B cell (primary cell): Measurements from ENCODE around the gene TRMT2A. TPM values are rescaled to one million over a fixed set of nuclear protein-coding genes. Genes with fewer than 3 reads are reported as not detected.

Experiments used
- ATAC-seq: fragments of 200-7000 bp; cut with Tn5 transposase; one replicate; pipeline ENCODE4 v1.10.0; 2021; ENCODE audit warnings: low read depth, mild to moderate bottlenecking, moderate number of reproducible peaks, moderate library complexity
- CTCF ChIA-PET: fragments of 350-600 bp; sonication (Branson Sonifier 250); formaldehyde crosslinking; loops from one replicate; lab custom pipeline; 2021; ENCODE audit warnings: antibody characterized with exemption, inconsistent platforms; lab: Charles Lee
- POLR2A ChIA-PET: fragments of 350-600 bp; sonication (Branson Sonifier 250); formaldehyde crosslinking; loops from one replicate; lab custom pipeline; 2021; ENCODE audit warnings: antibody characterized with exemption; lab: Charles Lee
- DNase-seq: peaks from one replicate; pipeline ENCODE4 v3.0.0; 2013
- H2AFZ ChIP-seq: 2 replicates; pipeline ENCODE4 v1.6.1; 2012; ENCODE audit warnings: mild to moderate bottlenecking, low read depth, low read length; ENCODE audit not compliant: insufficient read depth, poor library complexity, severe bottlenecking
- H3K27ac ChIP-seq, 2 donors: 1 replicate in 1 of 2; 2 replicates in 1 of 2; pipeline ENCODE4 v1.5.1; 2012 to 2013; ENCODE audit warnings: low read length in 2 of 2, mild to moderate bottlenecking in 2 of 2, moderate library complexity in 1 of 2
- H3K27me3 ChIP-seq, 4 experiments: fragments of 200-600 bp in 1 of 4; sonication (generic) in 1 of 4; replicated peaks in 1 of 4; 1 replicate in 2 of 4; 2 replicates in 2 of 4; pipeline versions ENCODE4 v1.6.1 to v1.7.0; 2013 to 2016; ENCODE audit warnings: low read length in 3 of 4, mild to moderate bottlenecking in 2 of 4, mixed read lengths in 1 of 4, moderate library complexity in 1 of 4; ENCODE audit not compliant: insufficient read depth in 4 of 4, control insufficient read depth in 3 of 4; ENCODE audit errors: control extremely low read depth in 1 of 4
- H3K36me3 ChIP-seq, 2 experiments: replicated peaks in 1 of 2; 1 replicate in 1 of 2; 2 replicates in 1 of 2; pipeline versions ENCODE4 v1.6.1 to v1.7.1; 2013; ENCODE audit warnings: low read length in 1 of 2; ENCODE audit not compliant: insufficient read depth in 2 of 2, control insufficient read depth in 1 of 2; ENCODE audit errors: control extremely low read depth in 1 of 2, extremely low read depth in 1 of 2
- H3K4me1 ChIP-seq, 2 donors: fragments of 200-600 bp in 1 of 2; sonication (generic) in 1 of 2; 1 replicate in 1 of 2; 2 replicates in 1 of 2; pipeline versions ENCODE4 v1.5.1 to v1.6.1; 2013 to 2017; ENCODE audit warnings: low read length in 2 of 2; ENCODE audit not compliant: control insufficient read depth in 2 of 2, insufficient read depth in 2 of 2
- H3K4me2 ChIP-seq: replicated peaks from 2 replicates; pipeline ENCODE3; 2012; ENCODE audit warnings: mild to moderate bottlenecking, low read depth, low read length; ENCODE audit not compliant: poor library complexity, severe bottlenecking
- H3K4me3 ChIP-seq, 5 experiments: fragments of 200-600 bp in 1 of 5; sonication (generic) in 1 of 5; 1 replicate in 3 of 5; 2 replicates in 2 of 5; pipeline versions ENCODE4 v1.5.1 to v1.7.0; 2011 to 2016; ENCODE audit warnings: low read length in 4 of 5, mild to moderate bottlenecking in 4 of 5, low read depth in 2 of 5, control low read depth in 1 of 5, moderate library complexity in 1 of 5; ENCODE audit not compliant: insufficient read depth in 1 of 5; ENCODE audit errors: control extremely low read depth in 1 of 5, extremely low read depth in 1 of 5
- H3K79me2 ChIP-seq: fragments of 200-600 bp; sonication (generic); one replicate; pipeline ENCODE4 v1.6.0; 2016; ENCODE audit warnings: low read length; ENCODE audit not compliant: control insufficient read depth, insufficient read depth
- H3K9ac ChIP-seq: fragments of 200-600 bp; sonication (generic); 2 replicates; pipeline ENCODE4 v1.6.1; 2017; ENCODE audit warnings: mild to moderate bottlenecking, low read length, moderate library complexity
- H3K9me3 ChIP-seq, 3 donors: one replicate each; pipeline versions ENCODE4 v1.6.1 to v1.7.1; 2013; ENCODE audit warnings: low read length in 2 of 3; ENCODE audit not compliant: control insufficient read depth in 2 of 3, insufficient read depth in 1 of 3; ENCODE audit errors: control extremely low read depth in 1 of 3
- H4K20me1 ChIP-seq: 2 replicates; pipeline ENCODE4 v1.6.0; 2012; ENCODE audit warnings: mild to moderate bottlenecking, low read length; ENCODE audit not compliant: insufficient read depth, control insufficient read depth, poor library complexity, severe bottlenecking
- H3K27ac Mint-ChIP-seq: one replicate; pipeline ENCODE4 v1.8.0; 2021; ENCODE audit warnings: mixed read lengths
- H3K27me3 Mint-ChIP-seq: one replicate; pipeline ENCODE4 v1.8.0; 2021; ENCODE audit warnings: mixed read lengths
- H3K4me1 Mint-ChIP-seq: one replicate; pipeline ENCODE4 v1.8.0; 2021; ENCODE audit warnings: mixed read lengths
- H3K4me3 Mint-ChIP-seq: one replicate; pipeline ENCODE4 v1.8.0; 2021; ENCODE audit warnings: mixed read lengths
- H3K9me3 Mint-ChIP-seq: one replicate; pipeline ENCODE4 v1.8.0; 2022; ENCODE audit warnings: mixed read lengths; ENCODE audit not compliant: insufficient read depth
- EZH2 ChIP-seq: IDR thresholded peaks from 2 replicates; pipeline ENCODE4 v1.6.1; 2012; ENCODE audit warnings: borderline replicate concordance, low read depth, mild to moderate bottlenecking, moderate library complexity, low read length; ENCODE audit not compliant: insufficient read depth, poor library complexity, severe bottlenecking
- WGBS: methylation state at CpG from one replicate; pipeline ENCODE4 v1.1.5; 2013; ENCODE audit warnings: missing lambda C conversion rate; ENCODE audit not compliant: insufficient coverage; 5-methylcytosine and 5-hydroxymethylcytosine counted together
- intact Hi-C: fragments of 100-400 bp; cut with micrococcal nuclease; formaldehyde crosslinking; loops from one replicate; pipeline ENCODE4 v1.10.0; 2022
- polyA plus RNA-seq: library from polyadenylated mRNA; depleted of rRNA; stranded (reverse); fragments of >200 nt; gene quantifications from 2 replicates; pipeline ENCODE4 v1.2.3, GENCODE V29; 2012
- total RNA-seq, 2 donors: library from RNA; stranded (reverse); fragments of 120-200 nt in 1 of 2; gene quantifications; 1 replicate in 1 of 2; 2 replicates in 1 of 2; pipeline versions ENCODE4 v1.2.3 to v1.2.4, GENCODE V29; 2013 to 2022
- TF ChIP-seq, protein P1 (sequence below): fragments of 200-600 bp; IDR thresholded peaks from one replicate; pipeline ENCODE4 v1.8.0; 2022; ENCODE audit warnings: antibody characterized with exemption, mild to moderate bottlenecking

TRMT2A gene
- total and polyA plus RNA-seq, 2 donors (not counting 1 experiment from before 2014, with no cell fraction given) = 95.7 to 144 TPM

DNA sequence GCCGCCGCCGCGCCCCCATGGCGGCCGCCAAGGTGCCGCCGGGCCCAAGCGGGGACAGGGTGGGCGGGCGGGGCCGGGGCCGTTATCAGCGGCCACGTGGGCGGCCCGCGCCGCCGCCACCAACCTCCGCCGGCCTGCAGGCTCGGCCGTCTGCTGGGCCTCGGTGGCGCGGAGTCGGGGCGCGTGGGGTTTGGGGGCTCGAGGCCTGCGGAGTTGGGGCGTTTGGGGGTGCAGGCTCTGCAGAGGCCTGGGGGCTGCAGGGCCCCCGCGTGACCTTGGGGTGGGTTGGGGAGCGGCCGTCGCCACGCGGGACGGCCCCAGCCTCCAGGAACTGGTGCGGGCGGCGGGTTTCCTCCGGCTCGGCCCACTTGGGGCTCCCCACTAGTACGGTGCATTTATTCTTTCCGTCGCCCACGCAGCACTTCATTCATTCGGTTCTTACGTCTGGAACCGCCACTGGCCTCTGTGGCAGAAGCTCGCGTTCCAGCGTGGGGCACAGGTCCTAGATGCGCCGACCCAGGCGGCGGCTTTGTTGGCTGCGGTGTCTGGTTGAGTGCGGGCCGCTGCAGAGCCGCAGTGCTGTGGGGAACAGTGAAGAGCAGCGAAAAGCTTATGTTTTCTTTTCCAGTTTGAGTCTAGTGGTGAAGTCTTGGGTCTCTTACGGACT is 740 bp upstream of the TRMT2A start:
- Histone ChIP-seq H3K4me2 (peak overlapping the region; percentile 95), H2AFZ (peak overlapping the region; percentile 84), H4K20me1 (peaks cover 58% of the 10 kb centered on the region), H3K9me3 (no peaks in the 10 kb centered on the region), H3K9ac (peak overlapping the region; percentile 93), H3K27me3 (no peaks in the 10 kb centered on the region), H3K36me3 (peaks cover 0 to 37% of the 10 kb centered on the region in 2 experiments), H3K4me1 (peaks cover 19 to 37% of the 10 kb centered on the region in 2 donors), H3K27ac (peak overlapping the region; percentile 6 to 72), H3K4me3 (peak overlapping the region; percentile 42 to 81 (median 79)), H3K79me2 (peaks cover 69% of the 10 kb centered on the region)
- ChIA-PET CTCF (interaction anchor here (0.9 kb wide), 1 partner anchor 12 kb away, joined by 5 read pairs; no protein-coding TSS in a partner anchor), POLR2A (interaction anchor here (1.2 to 1.6 kb wide), 4 partner anchors 10 to 97 kb away, joined by 3 to 5 read pairs (median 3); partner anchors contain the start of gene TANGO2)
- peak overlapping the region; percentile 93 for H3K4me3 Mint-ChIP-seq
- intact Hi-C loops = loop anchor here (1.0 to 10.0 kb wide), 8 partner anchors 14 to 995 kb away; partner anchors contain the start of genes DGCR2, DGCR8, PI4KA and SNAP29
- no peak for TF ChIP-seq EZH2
- TF ChIP-seq, protein P1, sequence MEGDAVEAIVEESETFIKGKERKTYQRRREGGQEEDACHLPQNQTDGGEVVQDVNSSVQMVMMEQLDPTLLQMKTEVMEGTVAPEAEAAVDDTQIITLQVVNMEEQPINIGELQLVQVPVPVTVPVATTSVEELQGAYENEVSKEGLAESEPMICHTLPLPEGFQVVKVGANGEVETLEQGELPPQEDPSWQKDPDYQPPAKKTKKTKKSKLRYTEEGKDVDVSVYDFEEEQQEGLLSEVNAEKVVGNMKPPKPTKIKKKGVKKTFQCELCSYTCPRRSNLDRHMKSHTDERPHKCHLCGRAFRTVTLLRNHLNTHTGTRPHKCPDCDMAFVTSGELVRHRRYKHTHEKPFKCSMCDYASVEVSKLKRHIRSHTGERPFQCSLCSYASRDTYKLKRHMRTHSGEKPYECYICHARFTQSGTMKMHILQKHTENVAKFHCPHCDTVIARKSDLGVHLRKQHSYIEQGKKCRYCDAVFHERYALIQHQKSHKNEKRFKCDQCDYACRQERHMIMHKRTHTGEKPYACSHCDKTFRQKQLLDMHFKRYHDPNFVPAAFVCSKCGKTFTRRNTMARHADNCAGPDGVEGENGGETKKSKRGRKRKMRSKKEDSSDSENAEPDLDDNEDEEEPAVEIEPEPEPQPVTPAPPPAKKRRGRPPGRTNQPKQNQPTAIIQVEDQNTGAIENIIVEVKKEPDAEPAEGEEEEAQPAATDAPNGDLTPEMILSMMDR = no peak
- H3K27ac Mint-ChIP-seq = peak overlapping the region; percentile 82
- peaks cover 30% of the 10 kb centered on the region for H3K4me1 Mint-ChIP-seq
- peak; percentile 65 for DNase-seq
- peak; percentile 1 for ATAC-seq
- H3K27me3 Mint-ChIP-seq = no peaks in the 10 kb centered on the region
- under 1% methylated on average over 62 of the region's 66 CpGs for WGBS
- H3K9me3 Mint-ChIP-seq = no peaks in the 10 kb centered on the region
